ENCODE data around the gene ECHS1.
"Not testable (repeated sequence)": the region's sequence is repeated elsewhere in the genome, so short reads cannot be mapped to it uniquely, and the experiment has no call there.

The ECHS1 gene

DNA sequence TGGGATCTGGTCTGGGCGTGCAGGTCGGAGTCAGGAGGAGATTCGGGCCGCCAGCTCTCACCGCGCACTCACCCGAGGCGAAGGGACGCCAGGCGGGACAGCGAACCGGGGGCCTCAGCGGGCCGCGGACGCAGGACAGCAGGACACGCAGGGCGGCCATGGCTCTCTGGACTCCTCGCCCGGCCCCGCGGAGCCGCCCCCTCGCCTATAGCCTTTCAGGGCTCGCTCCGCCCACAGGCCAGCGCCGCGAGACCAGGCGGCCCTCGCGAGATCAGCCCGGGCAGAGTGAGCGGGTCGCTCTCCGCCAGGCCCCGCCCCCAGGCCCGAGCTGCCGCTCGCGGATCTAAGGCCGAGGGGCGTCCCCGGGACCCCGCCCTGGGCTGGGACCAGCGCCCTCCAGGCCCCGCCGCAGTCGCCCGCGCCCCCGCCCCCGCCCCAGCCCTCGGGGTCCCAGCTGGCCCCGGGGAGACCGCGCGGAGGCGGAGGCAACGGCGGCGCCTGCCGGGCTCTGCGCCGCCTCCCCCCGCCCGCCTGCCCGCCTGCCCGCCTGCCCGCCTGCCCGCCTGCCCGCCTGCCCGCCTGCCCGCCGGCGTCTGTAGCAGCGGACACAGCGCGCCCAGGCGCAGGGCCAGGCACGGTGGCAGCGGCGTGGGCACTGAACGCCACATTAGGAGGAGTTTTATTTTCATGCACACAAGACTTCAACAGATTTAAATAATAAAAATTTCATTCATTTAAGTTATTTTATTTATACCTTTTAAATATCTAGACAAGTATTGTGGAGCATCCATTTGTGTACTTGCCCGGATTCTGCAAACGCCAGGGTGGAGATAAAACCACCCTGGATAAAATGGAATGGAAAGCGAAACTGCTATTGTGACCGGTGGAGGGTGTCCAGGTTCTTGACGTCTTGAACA lies at the start of gene ECHS1:
Gene ECHS1 (minus strand): TSS at position 181 of the 917 bp plus-strand sequence. CDS start 21 bp downstream, at position 160.
- DNase-seq, result peak; percentile 80

DNA sequence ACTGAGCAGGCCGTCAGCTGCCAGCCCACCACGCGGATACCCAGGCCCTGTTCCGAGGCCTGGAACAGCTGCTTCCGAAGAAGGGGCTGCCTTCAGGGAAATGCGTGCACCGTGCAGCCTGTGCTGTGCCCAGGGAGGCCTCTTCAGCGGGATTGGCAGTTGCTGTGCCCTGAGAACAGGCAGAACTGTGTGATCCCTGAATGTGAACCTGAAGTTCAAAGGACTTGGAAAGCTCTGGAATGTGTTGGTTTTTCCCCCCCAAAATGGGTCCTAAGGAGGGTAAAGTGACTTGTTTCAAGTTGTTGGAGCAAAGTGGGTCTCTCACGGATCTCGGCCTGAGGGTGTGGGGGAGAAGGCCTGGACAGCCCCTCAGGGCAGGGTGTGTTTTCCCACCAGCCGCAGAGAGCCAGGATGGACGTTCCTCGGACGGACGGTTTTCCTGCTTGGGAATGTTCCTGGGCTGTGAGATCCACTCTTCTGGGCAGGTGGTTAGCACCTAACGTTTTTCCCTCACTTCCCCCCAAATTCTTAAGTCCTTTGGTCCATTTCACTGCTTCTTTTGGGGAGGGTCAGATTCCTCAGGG lies 49.2 kb upstream of the ECHS1 start:
- DNase-seq, result no peak

GRCh38 chr10:133421336-133422222 lies 48.4 kb upstream of the ECHS1 start:
- no peak for DNase-seq

GRCh38 chr10:133420579-133420978 lies 47.4 kb upstream of the ECHS1 start:
- DNase-seq, result no peak

- DNase-seq, result no peak
Observed at GRCh38 chr10:133420028-133420427, 46.9 kb upstream of the ECHS1 start.

GRCh38 chr10:133419211-133419950 lies 46.2 kb upstream of the ECHS1 start:
- DNase-seq, result no peak

GRCh38 chr10:133418289-133418993 lies 45.3 kb upstream of the ECHS1 start:
- no peak for DNase-seq

GRCh38 chr10:133415752-133416151 lies 42.6 kb upstream of the ECHS1 start:
- DNase-seq, result no peak

DNA sequence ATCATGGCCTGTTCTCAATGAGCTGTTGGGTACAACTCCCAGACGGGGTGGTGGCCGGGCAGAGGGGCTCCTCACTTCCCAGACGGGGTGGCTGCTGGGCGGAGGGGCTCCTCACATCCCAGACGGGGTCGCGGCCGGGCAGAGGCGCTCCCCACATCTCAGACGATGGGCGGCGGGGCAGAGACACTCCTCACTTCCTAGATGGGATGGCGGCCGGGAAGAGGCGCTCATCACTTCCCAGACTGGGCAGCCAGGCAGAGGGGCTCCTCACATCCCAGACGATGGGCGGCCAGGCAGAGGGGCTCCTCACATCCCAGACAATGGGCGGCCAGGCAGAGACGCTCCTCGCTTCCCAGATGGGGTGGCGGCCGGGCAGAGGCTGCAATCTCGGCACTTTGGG lies 41.2 kb upstream of the ECHS1 start:
- not testable (repeated sequence) for DNase-seq

DNA sequence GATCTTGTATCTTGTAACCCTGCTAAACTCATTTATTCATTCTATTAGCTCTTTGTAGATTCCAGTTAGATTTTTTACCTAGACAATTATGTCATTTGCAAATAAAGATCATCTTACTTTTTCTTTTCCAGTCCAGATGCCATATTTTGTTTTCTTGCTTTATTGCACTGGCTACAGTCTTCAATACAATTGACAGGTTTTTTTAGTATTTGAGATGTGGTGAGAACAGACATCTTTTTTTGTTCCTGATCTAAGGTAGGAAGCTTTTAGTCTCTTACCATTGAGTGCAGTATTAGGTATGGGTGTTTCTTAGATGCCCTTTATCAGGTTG lies 39.2 kb upstream of the ECHS1 start:
- no peak for DNase-seq

DNA sequence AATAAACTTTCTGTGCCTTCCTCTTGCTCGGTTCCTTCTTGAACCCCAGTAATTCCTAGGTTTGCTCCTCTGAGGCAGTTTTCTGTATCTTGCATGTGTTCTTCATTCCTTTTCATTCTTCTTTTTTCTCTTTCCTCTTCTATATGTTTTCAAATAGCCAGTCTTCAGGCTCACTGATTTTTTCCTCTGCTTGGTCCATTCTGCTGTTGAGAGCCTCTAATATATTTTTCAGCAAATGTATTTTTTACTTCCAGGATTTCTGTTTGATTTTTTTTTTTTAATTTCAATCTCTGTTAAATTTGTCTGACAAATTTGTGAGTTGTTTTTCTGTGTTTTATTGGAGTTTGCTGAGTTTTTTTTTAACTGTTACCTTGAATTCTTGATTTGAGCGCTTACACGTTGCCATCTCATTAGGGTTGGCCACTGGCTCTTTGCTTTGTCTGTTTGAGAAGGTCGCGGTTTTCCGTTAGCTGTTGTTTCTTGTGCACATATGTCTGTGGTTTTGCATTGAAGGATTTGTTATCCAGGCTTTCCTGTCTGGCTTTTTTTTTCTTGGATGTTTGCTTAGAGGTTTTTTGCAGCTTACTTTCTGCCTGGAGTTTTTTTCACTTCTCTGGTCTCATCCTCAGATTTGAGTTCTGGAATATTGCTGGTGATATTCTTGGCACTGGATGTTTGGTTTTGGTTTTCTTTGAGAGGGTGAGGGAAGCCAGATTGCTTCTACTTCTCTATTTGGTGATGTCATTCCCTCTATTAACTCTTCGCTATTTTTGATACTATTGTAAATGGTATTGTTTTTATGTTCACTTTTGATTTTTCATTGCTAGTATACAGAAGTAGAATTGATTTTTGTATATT lies 38.6 kb upstream of the ECHS1 start:
- no peak for DNase-seq

GRCh38 chr10:133405844-133406527 lies 32.8 kb upstream of the ECHS1 start:
- DNase-seq, result no peak

- no peak for DNase-seq
Observed at GRCh38 chr10:133405272-133405671, 32.1 kb upstream of the ECHS1 start.

DNA sequence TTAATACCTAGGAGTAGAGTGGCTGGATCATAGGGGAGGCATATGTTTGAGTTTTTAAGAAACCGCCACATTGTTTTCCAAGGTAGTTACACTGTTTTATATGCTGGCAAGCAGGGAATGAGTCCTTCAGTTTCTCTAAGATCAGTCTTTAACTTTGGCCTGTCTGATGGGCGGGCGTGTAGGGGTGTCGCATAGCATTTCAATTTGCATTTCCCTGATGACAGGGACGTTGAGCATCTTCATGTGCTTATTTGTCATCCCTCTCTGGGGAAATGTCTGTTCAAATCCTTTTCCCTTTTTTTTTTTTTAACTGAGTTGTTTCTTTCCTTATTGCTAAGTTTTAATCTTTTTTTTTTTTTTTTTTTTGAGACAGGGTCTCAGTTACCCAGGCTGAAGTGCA lies 30.6 kb upstream of the ECHS1 start:
- DNase-seq, result no peak

DNA sequence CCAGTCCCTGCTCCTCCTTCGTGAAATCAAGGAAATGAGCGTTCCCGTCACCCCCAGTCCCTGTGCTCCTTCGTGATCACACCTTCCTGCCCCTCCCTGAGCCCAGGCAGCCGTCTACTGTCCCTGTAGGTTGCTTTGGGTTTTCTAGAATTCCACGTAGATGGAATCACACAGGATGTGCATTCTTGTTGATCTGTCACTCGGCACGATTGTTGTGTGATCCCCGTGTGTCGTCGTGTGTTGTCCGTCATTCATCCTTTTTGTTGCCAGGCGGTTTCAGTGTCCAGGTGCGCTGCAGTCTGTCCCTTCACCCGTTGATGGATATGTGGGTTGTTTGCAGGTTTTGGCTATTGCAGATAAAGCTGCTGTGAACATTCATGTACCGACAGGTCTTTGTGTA lies 30.2 kb upstream of the ECHS1 start:
- no peak for DNase-seq

DNA sequence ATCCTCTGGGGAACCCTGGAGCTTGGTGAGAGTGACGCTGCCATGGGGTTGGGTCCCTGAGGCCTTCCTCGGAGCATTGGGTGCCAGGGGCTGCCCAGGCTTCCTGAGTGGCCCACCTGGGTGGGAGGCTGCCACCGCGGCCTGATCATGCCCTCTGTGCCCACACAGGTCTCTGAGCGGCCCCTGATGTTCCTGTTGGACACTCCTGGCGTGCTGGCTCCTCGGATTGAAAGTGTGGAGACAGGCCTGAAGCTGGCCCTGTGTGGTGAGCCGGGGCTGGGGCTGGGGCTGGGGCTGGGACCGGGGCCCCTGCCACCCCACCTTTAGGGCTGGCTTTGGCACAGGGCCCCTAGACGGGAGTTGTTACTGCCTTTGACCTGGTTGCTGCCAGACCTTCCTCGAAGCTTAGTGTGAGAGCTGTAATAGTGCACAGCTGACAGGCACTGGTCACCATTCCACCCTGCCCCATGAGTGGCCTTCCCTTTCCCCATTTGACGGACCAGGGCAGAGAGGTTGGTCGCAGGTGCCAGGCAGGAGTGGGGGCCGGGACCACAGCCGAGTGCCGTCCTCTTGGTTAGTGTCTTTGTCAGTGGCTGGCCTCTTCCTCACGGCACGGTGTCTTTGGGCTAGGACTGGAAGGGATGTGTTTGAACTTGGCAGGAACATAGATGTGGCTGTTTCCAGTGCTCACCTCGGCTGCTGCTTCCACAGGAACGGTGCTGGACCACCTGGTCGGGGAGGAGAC lies 29.0 kb upstream of the ECHS1 start:
- DNase-seq, result no peak

- DNase-seq, result no peak
Observed at GRCh38 chr10:133401500-133401899, 28.3 kb upstream of the ECHS1 start.

DNA sequence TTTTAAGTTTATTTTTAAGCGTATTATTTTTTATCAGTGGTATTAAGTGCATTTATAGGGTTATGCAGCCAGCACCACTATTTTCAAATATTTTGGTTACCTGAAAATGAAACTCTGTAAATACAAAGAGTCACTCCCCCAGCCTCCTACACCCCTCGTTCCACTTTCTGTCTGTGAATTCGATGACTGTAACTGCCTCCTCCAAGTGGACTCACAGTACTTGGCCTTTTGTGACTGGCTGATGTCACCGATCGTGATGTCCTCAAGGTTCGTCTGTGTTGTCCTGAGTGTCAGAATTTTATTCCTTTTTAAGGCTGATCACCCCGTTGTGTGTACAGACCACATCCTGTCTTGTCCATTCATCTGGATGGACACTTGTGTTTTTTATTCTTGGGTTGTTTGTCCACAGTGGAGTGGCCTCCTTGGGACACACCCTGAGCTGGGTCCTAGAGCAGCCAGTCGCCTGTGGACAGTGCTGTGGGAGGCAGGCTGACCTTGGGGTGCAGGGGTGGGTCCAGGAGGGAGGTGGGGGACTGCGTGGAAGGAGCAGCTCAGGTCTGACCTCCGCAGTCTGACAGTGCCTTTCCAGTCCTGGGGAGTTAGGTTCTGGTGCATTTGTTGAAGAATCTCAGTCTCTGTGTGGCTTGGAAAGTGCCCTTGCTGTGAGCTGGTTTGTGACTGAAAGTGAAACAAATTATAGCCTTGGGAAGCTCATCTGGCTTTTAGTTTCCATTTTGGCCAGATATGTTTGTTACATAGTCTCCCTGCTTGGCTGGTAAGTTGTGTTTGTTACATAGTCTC lies 27.7 kb upstream of the ECHS1 start:
- DNase-seq, result no peak

DNA sequence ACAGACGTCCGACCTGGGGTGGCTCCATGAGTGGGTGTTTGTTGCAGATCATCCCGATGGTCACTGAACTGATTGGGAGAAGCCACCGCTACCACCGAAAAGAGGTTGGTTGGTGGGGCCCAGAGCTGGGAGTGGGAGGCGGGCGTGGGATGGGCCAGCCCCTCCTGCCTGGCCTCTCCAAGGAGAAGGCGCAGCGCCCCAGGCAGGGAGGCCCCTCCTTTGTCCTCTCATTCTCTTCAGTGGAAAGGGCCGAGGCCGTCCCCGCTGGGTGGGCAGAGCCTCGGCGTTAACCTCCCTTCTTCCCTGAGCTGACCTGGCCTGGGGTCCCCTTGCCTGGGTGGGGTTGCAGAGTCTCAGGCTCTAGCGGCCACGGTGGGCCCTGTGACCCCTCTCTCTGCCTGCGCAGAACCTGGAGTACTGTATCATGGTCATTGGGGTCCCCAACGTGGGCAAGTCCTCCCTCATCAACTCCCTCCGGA lies 26.0 kb upstream of the ECHS1 start:
- no peak for DNase-seq
